Caco-2 (cell line): ENCODE results near the gene PHETA1. TPM values are rescaled to one million over a fixed set of nuclear protein-coding genes. Genes with fewer than 3 reads are reported as not detected.

ENCODE experiments used
- BruUV-seq: library from RNA; stranded (reverse); fragments of 400-500 nt; replicated peaks from 2 replicates; lab custom pipeline; 2021; lab: Mats Ljungman, UMichigan
- CTCF ChIA-PET: fragments of 300-600 bp; sonication (Branson Sonifier 250); formaldehyde crosslinking; loops from one replicate; lab custom pipeline; 2022; ENCODE audit warnings: antibody characterized with exemption; lab: Charles Lee
- POLR2A ChIA-PET: fragments of 300-600 bp; sonication (Branson Sonifier 250); formaldehyde crosslinking; loops from one replicate; lab custom pipeline; 2022; ENCODE audit warnings: antibody characterized with exemption; lab: Charles Lee
- DNase-seq, 2 experiments: peaks; one replicate each; pipeline versions ENCODE4 v3.0.0 to v3.0.0-alpha.2; 2020 to 2022
- H3K27me3 ChIP-seq: replicated peaks from 2 replicates; pipeline ENCODE4 v1.6.0; 2011; ENCODE audit warnings: low read length; ENCODE audit not compliant: control insufficient read depth, insufficient read depth
- H3K36me3 ChIP-seq: 2 replicates; pipeline ENCODE4 v1.5.1; 2011; ENCODE audit warnings: low read length; ENCODE audit not compliant: control insufficient read depth, insufficient read depth
- H3K4me1 ChIP-seq: fragments of 250-450 bp; sonication (Bioruptor Pico); 2 replicates; pipeline ENCODE4 v1.5.1; 2020; ENCODE audit warnings: mild to moderate bottlenecking
- H3K4me3 ChIP-seq: 2 replicates; pipeline ENCODE4 v1.5.1; 2011; ENCODE audit warnings: low read depth, mild to moderate bottlenecking, control low read depth, low read length
- H3K9me3 ChIP-seq: fragments of 250-450 bp; sonication (Bioruptor Pico); 2 replicates; pipeline ENCODE4 v1.5.1; 2020; ENCODE audit warnings: mild to moderate bottlenecking, moderate library complexity
- H3K27ac Mint-ChIP-seq: one replicate; pipeline ENCODE4 v1.8.0; 2022; ENCODE audit warnings: mixed read lengths; ENCODE audit not compliant: unreplicated experiment
- H3K27me3 Mint-ChIP-seq: one replicate; pipeline ENCODE4 v1.8.0; 2022; ENCODE audit warnings: mixed read lengths; ENCODE audit not compliant: insufficient read depth, unreplicated experiment
- H3K36me3 Mint-ChIP-seq: one replicate; pipeline ENCODE4 v1.8.0; 2022; ENCODE audit warnings: mild to moderate bottlenecking, mixed read lengths; ENCODE audit not compliant: insufficient read depth, unreplicated experiment
- H3K4me1 Mint-ChIP-seq: one replicate; pipeline ENCODE4 v1.8.0; 2022; ENCODE audit warnings: low read depth, mixed read lengths; ENCODE audit not compliant: unreplicated experiment
- H3K4me3 Mint-ChIP-seq: one replicate; pipeline ENCODE4 v1.8.0; 2022; ENCODE audit warnings: mild to moderate bottlenecking, moderate library complexity, mixed read lengths; ENCODE audit not compliant: unreplicated experiment
- H3K9me3 Mint-ChIP-seq: one replicate; pipeline ENCODE4 v1.8.0; 2022; ENCODE audit warnings: mixed read lengths; ENCODE audit not compliant: unreplicated experiment
- intact Hi-C: fragments of 100-400 bp; cut with micrococcal nuclease; formaldehyde crosslinking; loops from one replicate; pipeline ENCODE4 v1.10.0; 2022; ENCODE audit not compliant: unreplicated experiment
- total RNA-seq: library from RNA; stranded (reverse); gene quantifications from 2 replicates; pipeline ENCODE4 v1.2.3, GENCODE V29; 2022
- TF ChIP-seq, protein P1 (sequence below), 2 experiments: fragments of 200-600 bp in 1 of 2; IDR thresholded peaks; 1 replicate in 1 of 2; 2 replicates in 1 of 2; pipeline versions ENCODE4 v1.5.1 to v1.8.0; 2011 to 2022; ENCODE audit warnings: antibody characterized with exemption in 1 of 2, control low read depth in 1 of 2, inconsistent platforms in 1 of 2, low read depth in 1 of 2, low read length in 1 of 2, mild to moderate bottlenecking in 1 of 2, moderate library complexity in 1 of 2; ENCODE audit not compliant: insufficient read depth in 1 of 2, severe bottlenecking in 1 of 2, unreplicated experiment in 1 of 2

The PHETA1 gene
- total RNA-seq, 1 experiment from 2014 or later = 14.9 TPM

DNA sequence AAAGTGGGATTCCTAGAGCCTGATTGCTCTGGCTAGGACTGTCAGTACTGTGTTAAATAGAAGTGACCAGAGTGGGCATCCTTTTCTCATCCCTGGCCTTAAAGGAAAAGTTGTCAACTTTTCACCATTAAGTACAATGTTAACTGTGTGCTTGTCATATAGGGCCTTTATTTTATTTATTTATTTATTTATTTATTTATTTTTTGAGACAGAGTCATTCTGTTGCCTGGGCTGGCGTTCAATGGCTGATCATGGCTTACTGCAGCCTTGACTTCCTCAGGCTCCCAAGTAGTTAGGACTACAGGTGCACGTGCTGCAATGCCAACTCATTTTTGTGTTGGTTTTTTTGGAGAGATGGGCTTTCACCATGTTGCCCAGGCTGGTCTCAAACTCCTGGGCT is 48.4 kb upstream of the PHETA1 start:
- Mint-ChIP-seq H3K9me3 (no peaks in the 10 kb centered on the region), H3K27ac (no peak overlapping the region), H3K36me3 (peaks cover 17% of the 10 kb centered on the region), H3K4me1 (no peaks in the 10 kb centered on the region), H3K4me3 (no peak overlapping the region), H3K27me3 (no peaks in the 10 kb centered on the region)
- ChIA-PET POLR2A (no interaction called here), CTCF (no interaction called here)
- DNase-seq = no peak
- Histone ChIP-seq H3K4me1 (no peaks in the 10 kb centered on the region), H3K4me3 (no peak overlapping the region), H3K9me3 (no peaks in the 10 kb centered on the region), H3K36me3 (no peaks in the 10 kb centered on the region), H3K27me3 (no peaks in the 10 kb centered on the region)
- TF ChIP-seq, protein P1, sequence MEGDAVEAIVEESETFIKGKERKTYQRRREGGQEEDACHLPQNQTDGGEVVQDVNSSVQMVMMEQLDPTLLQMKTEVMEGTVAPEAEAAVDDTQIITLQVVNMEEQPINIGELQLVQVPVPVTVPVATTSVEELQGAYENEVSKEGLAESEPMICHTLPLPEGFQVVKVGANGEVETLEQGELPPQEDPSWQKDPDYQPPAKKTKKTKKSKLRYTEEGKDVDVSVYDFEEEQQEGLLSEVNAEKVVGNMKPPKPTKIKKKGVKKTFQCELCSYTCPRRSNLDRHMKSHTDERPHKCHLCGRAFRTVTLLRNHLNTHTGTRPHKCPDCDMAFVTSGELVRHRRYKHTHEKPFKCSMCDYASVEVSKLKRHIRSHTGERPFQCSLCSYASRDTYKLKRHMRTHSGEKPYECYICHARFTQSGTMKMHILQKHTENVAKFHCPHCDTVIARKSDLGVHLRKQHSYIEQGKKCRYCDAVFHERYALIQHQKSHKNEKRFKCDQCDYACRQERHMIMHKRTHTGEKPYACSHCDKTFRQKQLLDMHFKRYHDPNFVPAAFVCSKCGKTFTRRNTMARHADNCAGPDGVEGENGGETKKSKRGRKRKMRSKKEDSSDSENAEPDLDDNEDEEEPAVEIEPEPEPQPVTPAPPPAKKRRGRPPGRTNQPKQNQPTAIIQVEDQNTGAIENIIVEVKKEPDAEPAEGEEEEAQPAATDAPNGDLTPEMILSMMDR (IDR thresholded peaks at IDR 0.05; ENCODE audit: insufficient read depth in 1 of 2, low read depth in 1 of 2, low read length in 1 of 2, severe bottlenecking in 1 of 2, unreplicated experiment in 1 of 2) = no peak
- intact Hi-C loops = no loop called here
- no TSS peak for BruUV-seq

DNA sequence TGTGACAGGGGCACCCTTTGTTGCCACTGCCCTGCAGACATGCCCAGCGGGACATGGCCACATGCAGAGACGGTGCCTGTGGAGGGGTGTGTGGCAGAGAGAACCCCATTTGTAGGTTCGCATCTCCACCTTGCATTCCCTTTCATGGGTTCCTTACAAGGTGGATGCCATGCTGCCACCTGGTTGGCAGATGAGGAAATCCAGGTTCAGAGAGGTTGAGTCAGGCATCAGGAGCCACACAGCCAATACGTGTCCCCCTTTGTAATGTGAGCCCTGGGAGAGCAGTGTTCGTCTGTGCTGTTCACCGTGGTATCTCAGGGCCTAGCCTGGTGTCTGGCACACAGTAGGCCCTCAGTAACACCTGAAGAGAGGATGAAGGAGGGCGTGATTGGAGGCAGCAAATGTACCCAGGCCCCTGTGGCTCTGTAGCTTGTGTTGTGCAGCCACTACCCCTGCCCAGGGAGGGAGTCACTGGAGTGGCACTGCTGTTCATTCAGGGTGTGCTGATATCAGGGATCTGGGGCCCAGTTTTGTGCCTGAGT is 45.9 kb upstream of the PHETA1 start:
- H3K27ac Mint-ChIP-seq = no peak overlapping the region
- ChIA-PET POLR2A (no interaction called here), CTCF (no interaction called here)
- no peaks in the 10 kb centered on the region for H3K27me3 Mint-ChIP-seq
- H3K4me1 Mint-ChIP-seq = no peaks in the 10 kb centered on the region
- no peak overlapping the region for H3K4me3 ChIP-seq
- no peaks in the 10 kb centered on the region for H3K9me3 Mint-ChIP-seq
- H3K36me3 ChIP-seq = no peaks in the 10 kb centered on the region
- peaks cover 9% of the 10 kb centered on the region for H3K36me3 Mint-ChIP-seq
- H3K9me3 ChIP-seq = no peaks in the 10 kb centered on the region
- no peaks in the 10 kb centered on the region for H3K27me3 ChIP-seq
- no TSS peak for BruUV-seq
- DNase-seq = no peak
- H3K4me3 Mint-ChIP-seq = no peak overlapping the region
- H3K4me1 ChIP-seq = no peaks in the 10 kb centered on the region
- TF ChIP-seq, protein P1 (IDR thresholded peaks at IDR 0.05; ENCODE audit: insufficient read depth in 1 of 2, low read depth in 1 of 2, low read length in 1 of 2, severe bottlenecking in 1 of 2, unreplicated experiment in 1 of 2) = no peak
- intact Hi-C loops = no loop called here

DNA sequence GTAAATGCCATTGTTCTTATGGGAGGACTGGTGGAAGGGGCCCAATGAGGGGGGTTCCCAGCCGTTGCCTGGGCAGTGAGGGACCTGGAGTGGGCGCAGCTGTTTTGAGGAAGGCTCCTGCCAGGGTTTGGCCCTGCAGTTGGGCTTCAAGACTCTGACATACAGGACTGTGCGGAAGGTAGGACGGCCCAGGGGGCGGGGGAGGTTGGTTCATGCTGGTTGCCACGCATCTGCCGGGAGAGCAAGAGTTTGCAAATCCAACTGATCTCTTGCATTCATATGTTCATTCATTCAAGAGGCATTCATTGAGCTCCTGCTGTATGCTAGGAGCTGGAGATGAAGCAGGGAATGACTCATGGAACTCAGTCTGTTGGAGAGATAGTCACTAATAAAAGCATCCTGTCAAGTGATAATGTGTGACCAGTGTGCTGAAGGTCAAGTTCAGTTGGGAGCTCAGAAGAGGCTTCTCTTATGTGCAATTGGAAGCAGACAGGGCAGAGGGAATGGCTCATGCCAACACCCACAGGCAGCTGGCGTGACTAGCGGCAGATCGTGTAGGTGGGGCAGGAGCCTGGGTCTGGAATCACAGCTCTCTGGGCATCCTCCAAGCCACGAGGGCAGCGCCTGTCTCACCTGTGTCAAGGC is 44.7 kb upstream of the PHETA1 start:
- CTCF ChIA-PET = no interaction called here
- H3K4me3 Mint-ChIP-seq = no peak overlapping the region
- Histone ChIP-seq H3K4me1 (no peaks in the 10 kb centered on the region), H3K36me3 (no peaks in the 10 kb centered on the region), H3K27me3 (no peaks in the 10 kb centered on the region), H3K9me3 (no peaks in the 10 kb centered on the region), H3K4me3 (no peak overlapping the region)
- H3K9me3 Mint-ChIP-seq = no peaks in the 10 kb centered on the region
- H3K36me3 Mint-ChIP-seq = peaks cover 5% of the 10 kb centered on the region
- TF ChIP-seq, protein P1 (IDR thresholded peaks at IDR 0.05; ENCODE audit: insufficient read depth in 1 of 2, low read depth in 1 of 2, low read length in 1 of 2, severe bottlenecking in 1 of 2, unreplicated experiment in 1 of 2) = no peak
- DNase-seq = no peak
- no peaks in the 10 kb centered on the region for H3K4me1 Mint-ChIP-seq
- POLR2A ChIA-PET = no interaction called here
- no TSS peak for BruUV-seq
- no peaks in the 10 kb centered on the region for H3K27me3 Mint-ChIP-seq
- no peak overlapping the region for H3K27ac Mint-ChIP-seq
- intact Hi-C loops = no loop called here
